Activated CD8-positive, alpha-beta memory T cell treated with anti-CD3 and anti-CD28 coated beads for 48 hours (primary cell): ENCODE results near the gene STYX.
A peak's percentile ranks its signal among the peaks of the same experiment; 100 is the strongest.

ENCODE experiments used
- DNase-seq, 3 experiments: peaks; one replicate each; pipeline ENCODE4 v3.0.0-alpha.2; 2020; ENCODE audit warnings: low read depth in 2 of 3, low spot score in 2 of 3

Gene STYX

GRCh38 chr14:52789118-52789517 lies 59.2 kb downstream of the STYX start:
- DNase-seq = no peak

- DNase-seq = no peak
These were observed 60.2 kb downstream of the STYX start for GRCh38 chr14:52790011-52790755.

- DNase-seq = no peak
These were observed 60.8 kb downstream of the STYX start for GRCh38 chr14:52790756-52791222.

GRCh38 chr14:52791223-52792096 lies 61.5 kb downstream of the STYX start, which contains the start of gene GNPNAT1:
Gene GNPNAT1 (minus strand): TSS chr14:52791607. CDS start chr14:52784650, 6,957 bp downstream.
- DNase-seq = peak; percentile 66 to 76 (median 66)

GRCh38 chr14:52792097-52792415 lies 62.1 kb downstream of the STYX start:
- no peak for DNase-seq

GRCh38 chr14:52793061-52793460 lies 63.1 kb downstream of the STYX start:
- DNase-seq = no peak

- DNase-seq = no peak
These were observed 67.7 kb downstream of the STYX start for GRCh38 chr14:52797653-52798052.

- no peak for DNase-seq
These were observed 68.9 kb downstream of the STYX start for GRCh38 chr14:52798826-52799225.

GRCh38 chr14:52801014-52801712 lies 71.2 kb downstream of the STYX start:
- no peak for DNase-seq

GRCh38 chr14:52802597-52802996 lies 72.6 kb downstream of the STYX start:
- DNase-seq = no peak

- no peak for DNase-seq
These were observed 76.1 kb downstream of the STYX start for GRCh38 chr14:52806115-52806514.

- DNase-seq = no peak
These were observed 78.1 kb downstream of the STYX start for GRCh38 chr14:52808101-52808500.

GRCh38 chr14:52821805-52822250 lies 91.9 kb downstream of the STYX start:
- DNase-seq = no peak

- DNase-seq = no peak
These were observed 94.5 kb downstream of the STYX start for GRCh38 chr14:52824462-52824861.
